Measurements from ENCODE around the gene TRNP1.
A peak's percentile ranks its signal among the peaks of the same experiment; 100 is the strongest.

Gene TRNP1

GRCh38 chr1:27026621-27027574 lies 33.4 kb downstream of the TRNP1 start:
- H3K27ac Mint-ChIP-seq, result peak overlapping the region; percentile 66
- no peaks in the 10 kb centered on the region for H3K27me3 Mint-ChIP-seq
- H3K4me1 Mint-ChIP-seq, result peaks cover 3% of the 10 kb centered on the region
- H3K36me3 Mint-ChIP-seq, result no peaks in the 10 kb centered on the region
- no peaks in the 10 kb centered on the region for H3K9me3 Mint-ChIP-seq
- no peak overlapping the region for H3K4me3 Mint-ChIP-seq

- peaks cover 4% of the 10 kb centered on the region for H3K4me1 Mint-ChIP-seq
- no peak overlapping the region for H3K4me3 Mint-ChIP-seq
- H3K27ac Mint-ChIP-seq, result no peak overlapping the region
- H3K36me3 Mint-ChIP-seq, result no peaks in the 10 kb centered on the region
- no peaks in the 10 kb centered on the region for H3K27me3 Mint-ChIP-seq
- no peaks in the 10 kb centered on the region for H3K9me3 Mint-ChIP-seq
Observed at GRCh38 chr1:27027575-27028250, 34.2 kb downstream of the TRNP1 start.

GRCh38 chr1:27029517-27029916 lies 36.0 kb downstream of the TRNP1 start:
- H3K9me3 Mint-ChIP-seq, result no peaks in the 10 kb centered on the region
- H3K27ac Mint-ChIP-seq, result no peak overlapping the region
- H3K4me1 Mint-ChIP-seq, result peaks cover 4% of the 10 kb centered on the region
- H3K27me3 Mint-ChIP-seq, result no peaks in the 10 kb centered on the region
- H3K36me3 Mint-ChIP-seq, result no peaks in the 10 kb centered on the region
- H3K4me3 Mint-ChIP-seq, result no peak overlapping the region

GRCh38 chr1:27031235-27032118 lies 38.0 kb downstream of the TRNP1 start:
- Mint-ChIP-seq H3K9me3 (no peaks in the 10 kb centered on the region), H3K4me1 (peaks cover 4% of the 10 kb centered on the region), H3K27me3 (no peaks in the 10 kb centered on the region), H3K36me3 (no peaks in the 10 kb centered on the region), H3K27ac (no peak overlapping the region), H3K4me3 (peak overlapping the region; percentile 43)

- no peaks in the 10 kb centered on the region for H3K27me3 Mint-ChIP-seq
- H3K9me3 Mint-ChIP-seq, result no peaks in the 10 kb centered on the region
- H3K4me1 Mint-ChIP-seq, result peaks cover 4% of the 10 kb centered on the region
- H3K36me3 Mint-ChIP-seq, result no peaks in the 10 kb centered on the region
- H3K4me3 Mint-ChIP-seq, result peak overlapping the region; percentile 43
- no peak overlapping the region for H3K27ac Mint-ChIP-seq
Observed at GRCh38 chr1:27032119-27032461, 38.6 kb downstream of the TRNP1 start.

GRCh38 chr1:27033043-27033746 lies 39.7 kb downstream of the TRNP1 start:
- Mint-ChIP-seq H3K4me1 (peaks cover 4% of the 10 kb centered on the region), H3K27ac (no peak overlapping the region), H3K36me3 (no peaks in the 10 kb centered on the region), H3K27me3 (no peaks in the 10 kb centered on the region), H3K4me3 (no peak overlapping the region), H3K9me3 (no peaks in the 10 kb centered on the region)

GRCh38 chr1:27035344-27035743 lies 41.9 kb downstream of the TRNP1 start:
- Mint-ChIP-seq H3K9me3 (no peaks in the 10 kb centered on the region), H3K4me3 (no peak overlapping the region), H3K36me3 (no peaks in the 10 kb centered on the region), H3K27ac (no peak overlapping the region), H3K27me3 (no peaks in the 10 kb centered on the region), H3K4me1 (peaks cover 4% of the 10 kb centered on the region)

- Mint-ChIP-seq H3K27ac (no peak overlapping the region), H3K4me1 (peaks cover 3% of the 10 kb centered on the region), H3K27me3 (no peaks in the 10 kb centered on the region), H3K9me3 (no peaks in the 10 kb centered on the region), H3K4me3 (no peak overlapping the region), H3K36me3 (no peaks in the 10 kb centered on the region)
Observed at GRCh38 chr1:27036718-27037117, 43.2 kb downstream of the TRNP1 start.

- Mint-ChIP-seq H3K27me3 (no peaks in the 10 kb centered on the region), H3K4me1 (no peaks in the 10 kb centered on the region), H3K27ac (no peak overlapping the region), H3K9me3 (no peaks in the 10 kb centered on the region), H3K36me3 (no peaks in the 10 kb centered on the region), H3K4me3 (no peak overlapping the region)
Observed at GRCh38 chr1:27037518-27037917, 44.0 kb downstream of the TRNP1 start.

GRCh38 chr1:27038020-27038419 lies 44.5 kb downstream of the TRNP1 start:
- Mint-ChIP-seq H3K4me3 (no peak overlapping the region), H3K4me1 (no peaks in the 10 kb centered on the region), H3K27me3 (no peaks in the 10 kb centered on the region), H3K27ac (no peak overlapping the region), H3K9me3 (no peaks in the 10 kb centered on the region), H3K36me3 (no peaks in the 10 kb centered on the region)

GRCh38 chr1:27042670-27043069 lies 49.2 kb downstream of the TRNP1 start:
- Mint-ChIP-seq H3K27me3 (no peaks in the 10 kb centered on the region), H3K36me3 (no peaks in the 10 kb centered on the region), H3K4me3 (no peak overlapping the region), H3K4me1 (peaks cover 23% of the 10 kb centered on the region), H3K27ac (no peak overlapping the region), H3K9me3 (no peaks in the 10 kb centered on the region)

- no peak overlapping the region for H3K27ac Mint-ChIP-seq
- H3K4me1 Mint-ChIP-seq, result peaks cover 23% of the 10 kb centered on the region
- no peaks in the 10 kb centered on the region for H3K9me3 Mint-ChIP-seq
- H3K36me3 Mint-ChIP-seq, result no peaks in the 10 kb centered on the region
- no peaks in the 10 kb centered on the region for H3K27me3 Mint-ChIP-seq
- H3K4me3 Mint-ChIP-seq, result peak overlapping the region; percentile 20
Observed at GRCh38 chr1:27044613-27045151, 51.2 kb downstream of the TRNP1 start.

GRCh38 chr1:27045973-27046558 lies 52.6 kb downstream of the TRNP1 start:
- H3K27me3 Mint-ChIP-seq, result no peaks in the 10 kb centered on the region
- H3K4me3 Mint-ChIP-seq, result no peak overlapping the region
- no peak overlapping the region for H3K27ac Mint-ChIP-seq
- H3K9me3 Mint-ChIP-seq, result no peaks in the 10 kb centered on the region
- peaks cover 23% of the 10 kb centered on the region for H3K4me1 Mint-ChIP-seq
- H3K36me3 Mint-ChIP-seq, result no peaks in the 10 kb centered on the region

GRCh38 chr1:27047914-27048313 lies 54.4 kb downstream of the TRNP1 start:
- peaks cover 23% of the 10 kb centered on the region for H3K4me1 Mint-ChIP-seq
- H3K9me3 Mint-ChIP-seq, result no peaks in the 10 kb centered on the region
- H3K4me3 Mint-ChIP-seq, result no peak overlapping the region
- H3K27me3 Mint-ChIP-seq, result no peaks in the 10 kb centered on the region
- H3K36me3 Mint-ChIP-seq, result no peaks in the 10 kb centered on the region
- no peak overlapping the region for H3K27ac Mint-ChIP-seq

Data from activated naive CD4-positive, alpha-beta T cell treated with anti-CD3 and anti-CD28 coated beads, Interleukin-2, amount 50 U/mL, for 24 hours (primary cell).